Upper lobe of right lung (tissue), 1 donor: ENCODE results near the gene POU3F1. TPM values are rescaled to one million over a fixed set of nuclear protein-coding genes. Genes with fewer than 3 reads are reported as not detected.

Source experiments
- ATAC-seq: fragments of 200-7000 bp; cut with Tn5 transposase; one replicate; pipeline ENCODE4 v1.9.1; 2020; ENCODE audit warnings: mild to moderate bottlenecking, moderate library complexity
- DNase-seq: peaks from one replicate; pipeline ENCODE4 v3.0.0-alpha.2; 2020
- H3K27ac ChIP-seq: fragments of 200-600 bp; one replicate; pipeline ENCODE4 v1.8.0; 2022
- H3K27me3 ChIP-seq: fragments of 200-600 bp; one replicate; pipeline ENCODE4 v1.8.0; 2022; ENCODE audit warnings: mild to moderate bottlenecking
- H3K36me3 ChIP-seq: fragments of 200-600 bp; one replicate; pipeline ENCODE4 v1.8.0; 2022
- H3K4me1 ChIP-seq: fragments of 200-600 bp; one replicate; pipeline ENCODE4 v1.8.0; 2022
- H3K4me3 ChIP-seq: fragments of 200-600 bp; one replicate; pipeline ENCODE4 v1.8.0; 2022; ENCODE audit warnings: mild to moderate bottlenecking
- H3K9me3 ChIP-seq: fragments of 200-600 bp; one replicate; pipeline ENCODE4 v1.8.0; 2022
- intact Hi-C: fragments of 100-400 bp; cut with DNase I; formaldehyde crosslinking; loops from one replicate; pipeline ENCODE4 v1.11.0; 2022
- total RNA-seq: library from RNA; stranded (reverse); fragmentation: NEBNext Ultra II Directional; extraction: Animal tissue kit (Norgen Biotek cat#: 25700); gene quantifications from one replicate; pipeline ENCODE4 v1.2.1, GENCODE V29; 2021
- TF ChIP-seq, protein P1 (sequence below): fragments of 200-600 bp; IDR thresholded peaks from one replicate; pipeline ENCODE4 v1.8.0; 2022; ENCODE audit warnings: antibody characterized with exemption
- donor health status: DM: no; HTN: yes; CAD: no; lungs with severe emphysema.

POU3F1 gene
- total RNA-seq, 1 donor from 2014 or later, result not detected

GRCh38 chr1:38073534-38074301 lies 27.1 kb upstream of the POU3F1 start:
- H3K4me1 ChIP-seq, result no peaks in the 10 kb centered on the region
- no peak for ATAC-seq
- H3K27ac ChIP-seq, result no peak overlapping the region
- peaks cover 7% of the 10 kb centered on the region for H3K27me3 ChIP-seq
- H3K36me3 ChIP-seq, result no peaks in the 10 kb centered on the region
- H3K4me3 ChIP-seq, result no peak overlapping the region
- intact Hi-C loops, result no loop called here
- no peak for DNase-seq
- TF ChIP-seq, protein P1, sequence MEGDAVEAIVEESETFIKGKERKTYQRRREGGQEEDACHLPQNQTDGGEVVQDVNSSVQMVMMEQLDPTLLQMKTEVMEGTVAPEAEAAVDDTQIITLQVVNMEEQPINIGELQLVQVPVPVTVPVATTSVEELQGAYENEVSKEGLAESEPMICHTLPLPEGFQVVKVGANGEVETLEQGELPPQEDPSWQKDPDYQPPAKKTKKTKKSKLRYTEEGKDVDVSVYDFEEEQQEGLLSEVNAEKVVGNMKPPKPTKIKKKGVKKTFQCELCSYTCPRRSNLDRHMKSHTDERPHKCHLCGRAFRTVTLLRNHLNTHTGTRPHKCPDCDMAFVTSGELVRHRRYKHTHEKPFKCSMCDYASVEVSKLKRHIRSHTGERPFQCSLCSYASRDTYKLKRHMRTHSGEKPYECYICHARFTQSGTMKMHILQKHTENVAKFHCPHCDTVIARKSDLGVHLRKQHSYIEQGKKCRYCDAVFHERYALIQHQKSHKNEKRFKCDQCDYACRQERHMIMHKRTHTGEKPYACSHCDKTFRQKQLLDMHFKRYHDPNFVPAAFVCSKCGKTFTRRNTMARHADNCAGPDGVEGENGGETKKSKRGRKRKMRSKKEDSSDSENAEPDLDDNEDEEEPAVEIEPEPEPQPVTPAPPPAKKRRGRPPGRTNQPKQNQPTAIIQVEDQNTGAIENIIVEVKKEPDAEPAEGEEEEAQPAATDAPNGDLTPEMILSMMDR, result no peak
- no peaks in the 10 kb centered on the region for H3K9me3 ChIP-seq

DNA sequence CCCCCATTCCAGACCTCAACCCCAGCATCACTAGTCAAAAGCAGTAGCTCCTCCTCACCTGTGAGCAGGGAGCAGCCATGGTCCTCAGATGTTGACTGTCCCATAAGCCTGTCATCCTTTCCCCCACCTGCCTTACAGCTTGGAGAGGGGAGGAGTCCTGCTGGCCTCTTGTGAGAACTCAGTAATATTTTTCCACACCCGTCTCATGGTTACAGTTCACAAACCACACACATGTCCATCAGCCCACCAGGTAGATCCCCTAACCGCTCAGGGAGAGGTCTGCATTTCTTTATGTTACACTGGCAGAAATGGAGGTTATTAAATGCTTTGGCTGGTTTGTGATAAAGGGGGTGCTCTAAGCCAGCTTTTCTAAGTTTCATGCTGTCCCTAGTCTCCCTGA lies 26.3 kb upstream of the POU3F1 start:
- no peak for DNase-seq
- H3K27me3 ChIP-seq, result peaks cover 7% of the 10 kb centered on the region
- H3K4me3 ChIP-seq, result no peak overlapping the region
- no peaks in the 10 kb centered on the region for H3K9me3 ChIP-seq
- no peaks in the 10 kb centered on the region for H3K36me3 ChIP-seq
- no peaks in the 10 kb centered on the region for H3K4me1 ChIP-seq
- intact Hi-C loops, result no loop called here
- TF ChIP-seq, protein P1, result no peak
- ATAC-seq, result no peak
- no peak overlapping the region for H3K27ac ChIP-seq

DNA sequence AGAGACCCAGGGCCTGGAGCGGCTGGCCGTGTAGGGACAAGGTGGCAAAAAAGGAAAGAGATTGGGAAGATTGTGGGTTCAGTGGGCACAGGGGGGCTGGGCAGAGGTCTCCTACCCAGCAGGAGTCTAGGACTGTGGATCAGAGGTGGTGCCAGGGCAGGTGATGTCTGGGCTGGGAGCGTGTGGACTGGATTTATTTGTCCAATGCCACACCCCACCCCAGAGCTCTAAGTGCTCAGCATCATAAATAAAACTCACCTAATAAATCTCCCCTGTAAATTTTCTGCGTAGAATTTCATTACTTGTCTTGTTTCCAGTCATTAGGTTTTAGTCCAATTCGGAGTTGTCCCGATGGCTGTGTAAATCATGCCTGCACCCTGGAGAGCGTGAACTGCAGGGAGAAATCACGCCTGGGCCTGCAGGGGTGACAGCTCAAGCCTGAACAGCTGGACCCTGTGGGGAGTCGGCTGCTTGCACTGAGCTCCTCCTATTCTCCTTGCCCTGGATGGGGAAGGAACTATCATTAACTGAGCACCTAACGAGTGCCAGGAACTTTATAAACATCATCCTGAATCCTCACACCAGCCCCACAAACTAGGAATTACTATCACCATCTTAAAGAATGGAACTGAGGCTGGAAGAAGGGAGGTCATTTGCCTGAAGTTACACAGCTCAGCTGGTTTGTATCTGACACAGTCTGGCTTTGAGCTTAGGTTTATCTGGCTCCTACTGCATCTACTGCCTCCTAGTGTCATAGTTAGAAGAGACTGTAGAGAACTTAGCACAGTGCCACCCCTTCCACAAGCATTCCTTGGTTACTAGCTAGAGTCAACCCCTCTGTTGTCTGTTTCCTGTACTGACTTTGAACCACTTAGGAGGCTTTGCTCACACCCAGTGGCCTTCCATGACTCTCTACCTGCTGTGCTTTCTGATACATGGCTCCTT lies 25.0 kb upstream of the POU3F1 start:
- TF ChIP-seq, protein P1, result peak; percentile 11
- Histone ChIP-seq H3K27ac (no peak overlapping the region), H3K27me3 (peaks cover 7% of the 10 kb centered on the region), H3K4me1 (no peaks in the 10 kb centered on the region), H3K36me3 (no peaks in the 10 kb centered on the region), H3K4me3 (no peak overlapping the region), H3K9me3 (no peaks in the 10 kb centered on the region)
- ATAC-seq, result peak; percentile 27
- intact Hi-C loops, result no loop called here
- no peak for DNase-seq

DNA sequence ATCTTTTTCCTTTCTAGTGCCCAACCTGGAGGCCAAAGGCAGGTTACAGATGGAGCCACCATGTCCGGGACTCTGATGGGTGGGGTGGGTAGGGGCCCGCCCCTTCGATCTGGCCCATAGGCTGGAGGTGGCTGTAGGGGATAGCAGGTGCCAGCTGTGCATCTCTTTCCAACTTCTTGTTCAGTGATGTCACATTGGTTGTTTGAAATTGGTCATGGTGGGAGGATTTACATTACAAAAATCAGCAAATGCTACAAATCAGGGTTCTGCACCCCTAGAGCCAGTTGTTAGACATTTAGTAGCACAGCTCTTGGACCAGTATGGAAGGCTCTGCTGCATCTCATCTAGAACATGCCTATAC lies 22.4 kb upstream of the POU3F1 start:
- H3K4me3 ChIP-seq, result no peak overlapping the region
- H3K4me1 ChIP-seq, result no peaks in the 10 kb centered on the region
- ATAC-seq (no peak), DNase-seq (no peak)
- H3K27me3 ChIP-seq, result peaks cover 7% of the 10 kb centered on the region
- H3K9me3 ChIP-seq, result no peaks in the 10 kb centered on the region
- intact Hi-C loops, result no loop called here
- TF ChIP-seq, protein P1, result no peak
- no peak overlapping the region for H3K27ac ChIP-seq
- no peaks in the 10 kb centered on the region for H3K36me3 ChIP-seq

DNA sequence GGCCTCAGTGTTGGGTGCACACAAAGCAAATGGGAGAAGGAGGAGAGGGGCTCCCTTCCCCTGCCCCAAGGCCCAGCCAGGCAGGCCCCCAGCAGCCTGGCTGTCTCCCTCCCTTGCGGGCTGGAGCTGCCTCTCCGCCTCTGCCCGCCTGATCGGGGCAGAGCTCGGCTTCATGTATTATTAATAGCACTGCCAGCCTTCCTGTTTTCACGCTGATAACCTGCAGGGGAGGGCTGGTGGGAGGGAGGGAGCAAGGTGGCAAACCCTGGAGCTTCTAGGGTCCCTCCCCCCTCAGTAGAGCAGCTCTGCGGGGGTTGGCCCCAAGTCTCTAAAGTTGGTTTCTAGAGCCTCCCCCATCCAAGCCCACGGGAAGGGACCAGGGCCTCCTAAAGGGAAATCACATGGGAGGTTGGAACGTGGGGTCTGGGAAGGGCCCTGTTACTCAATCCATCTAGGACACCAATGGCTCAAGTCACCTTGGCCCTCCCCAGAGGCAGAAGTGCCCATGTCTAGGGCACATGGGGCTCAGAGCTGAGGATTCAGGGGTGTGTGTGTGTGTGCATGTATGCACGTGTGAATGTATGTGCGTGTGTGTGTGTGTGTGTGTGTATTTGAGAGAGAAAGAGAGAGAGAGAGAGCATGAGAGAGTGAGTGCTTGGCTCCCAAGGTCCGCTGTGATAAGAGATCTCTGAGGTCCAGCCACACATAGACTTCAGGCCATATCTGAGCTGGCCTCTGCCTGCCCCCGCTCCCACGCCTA lies 21.8 kb upstream of the POU3F1 start:
- Histone ChIP-seq H3K27ac (no peak overlapping the region), H3K4me3 (no peak overlapping the region), H3K4me1 (no peaks in the 10 kb centered on the region), H3K36me3 (no peaks in the 10 kb centered on the region), H3K27me3 (peaks cover 7% of the 10 kb centered on the region), H3K9me3 (no peaks in the 10 kb centered on the region)
- intact Hi-C loops, result no loop called here
- ATAC-seq, result no peak
- TF ChIP-seq, protein P1, result no peak
- DNase-seq, result no peak
